Measurements from ENCODE around the gene GPR15.
"Not testable (repeated sequence)": the region's sequence is repeated elsewhere in the genome, so short reads cannot be mapped to it uniquely, and the experiment has no call there.

Gene GPR15

DNA sequence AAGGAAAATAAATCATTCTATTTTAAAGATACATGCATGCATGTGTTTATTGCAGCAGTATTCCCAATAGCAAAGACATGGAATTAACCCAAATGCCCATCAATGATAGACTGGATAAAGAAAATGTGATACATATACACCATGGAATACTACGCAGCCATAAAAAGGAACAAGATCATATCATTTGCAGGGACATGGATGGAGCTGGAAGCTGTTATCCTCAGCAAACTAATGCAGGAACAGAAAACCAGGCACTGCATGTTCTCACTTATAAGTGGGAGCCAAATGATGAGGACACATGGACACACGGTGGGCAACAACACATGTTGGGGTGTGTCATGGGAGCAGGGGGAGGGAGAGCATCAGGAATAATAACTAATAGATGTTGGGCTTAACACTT lies 28.0 kb downstream of the GPR15 start:
- not testable (repeated sequence) for DNase-seq

DNA sequence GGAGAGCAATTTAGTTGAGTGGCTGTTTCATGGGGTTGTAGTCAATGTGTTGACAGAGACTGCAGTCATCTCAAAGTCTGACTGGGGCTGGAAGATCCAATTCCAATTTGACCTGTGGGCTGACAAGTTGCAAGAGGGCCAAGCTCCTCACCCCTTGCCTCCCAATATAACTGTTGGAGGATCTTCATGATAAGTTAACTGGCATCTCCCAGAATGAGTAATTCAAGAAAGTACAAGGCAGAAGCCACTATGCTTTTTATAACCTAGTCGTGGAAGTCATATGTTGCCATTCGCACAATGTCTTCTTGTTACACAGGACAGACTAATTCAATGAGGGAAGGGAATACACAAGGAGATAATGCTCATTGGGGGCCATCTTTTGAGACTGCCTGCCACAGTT lies 29.1 kb downstream of the GPR15 start:
- no peak for DNase-seq

DNA sequence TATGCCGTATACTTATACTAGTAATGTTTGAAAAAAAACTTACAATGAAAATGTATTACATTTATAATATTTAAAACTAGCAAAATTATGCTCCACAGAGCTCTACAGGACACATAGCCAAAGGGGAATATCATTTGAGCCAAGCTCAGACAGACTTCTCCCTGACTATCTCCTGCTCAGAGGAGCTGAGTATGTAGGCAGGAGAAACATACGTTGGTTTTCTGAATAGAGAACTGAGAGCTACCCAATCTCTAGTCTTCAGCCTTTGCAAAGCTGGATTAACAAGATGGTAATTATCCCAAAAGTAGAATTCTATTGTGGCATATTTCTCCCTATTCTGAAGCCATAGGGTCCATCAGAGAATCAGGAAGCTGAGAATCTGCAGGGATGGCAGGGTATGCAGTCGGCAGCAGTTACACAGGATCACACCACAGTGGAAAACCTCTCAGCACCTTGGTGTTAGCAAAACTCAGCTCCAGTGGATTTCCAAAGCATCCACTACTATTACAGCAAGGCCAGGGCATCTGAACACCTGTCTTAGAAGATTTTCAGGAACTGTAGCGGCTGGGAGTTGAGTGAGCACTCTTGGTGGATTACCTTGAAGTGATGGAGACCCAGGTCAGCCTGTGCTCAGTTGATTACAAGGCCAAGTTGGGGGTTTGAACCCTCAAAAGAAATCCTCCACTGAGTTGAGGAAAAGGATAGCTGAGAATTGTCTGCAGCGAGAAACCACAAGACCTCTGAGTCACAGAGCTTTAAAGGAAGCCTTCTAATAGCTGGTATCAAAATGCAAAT lies 30.1 kb downstream of the GPR15 start:
- no peak for DNase-seq

DNA sequence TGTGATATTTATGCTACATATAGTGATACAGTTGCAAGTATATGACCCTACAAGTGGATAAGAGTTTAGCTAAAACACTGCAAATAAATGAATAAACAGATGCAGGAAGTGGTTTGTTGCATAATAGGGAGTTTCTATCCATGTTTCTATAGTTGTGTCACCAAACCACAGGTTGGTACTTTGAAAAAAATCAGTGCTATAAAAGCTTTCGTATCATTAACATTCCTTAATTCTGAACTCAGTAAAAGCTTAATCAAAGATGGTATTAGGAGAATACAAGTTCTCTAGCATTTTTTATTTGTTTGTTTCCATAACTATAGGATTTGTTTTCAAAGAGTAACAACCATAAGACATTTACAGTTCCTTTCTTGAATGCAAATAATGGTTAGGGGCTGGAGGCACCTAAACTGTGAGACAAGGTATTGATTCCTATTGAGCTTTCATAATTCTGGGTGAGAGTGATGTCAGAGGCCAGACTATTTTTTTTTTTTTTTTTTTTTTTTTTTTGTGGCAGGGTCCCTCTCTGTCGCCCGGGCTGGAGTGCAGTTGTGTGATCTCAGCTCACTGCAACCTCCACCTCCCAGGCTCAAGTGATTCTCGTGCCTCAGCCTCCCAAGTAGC lies 32.0 kb downstream of the GPR15 start:
- DNase-seq, result no peak

DNA sequence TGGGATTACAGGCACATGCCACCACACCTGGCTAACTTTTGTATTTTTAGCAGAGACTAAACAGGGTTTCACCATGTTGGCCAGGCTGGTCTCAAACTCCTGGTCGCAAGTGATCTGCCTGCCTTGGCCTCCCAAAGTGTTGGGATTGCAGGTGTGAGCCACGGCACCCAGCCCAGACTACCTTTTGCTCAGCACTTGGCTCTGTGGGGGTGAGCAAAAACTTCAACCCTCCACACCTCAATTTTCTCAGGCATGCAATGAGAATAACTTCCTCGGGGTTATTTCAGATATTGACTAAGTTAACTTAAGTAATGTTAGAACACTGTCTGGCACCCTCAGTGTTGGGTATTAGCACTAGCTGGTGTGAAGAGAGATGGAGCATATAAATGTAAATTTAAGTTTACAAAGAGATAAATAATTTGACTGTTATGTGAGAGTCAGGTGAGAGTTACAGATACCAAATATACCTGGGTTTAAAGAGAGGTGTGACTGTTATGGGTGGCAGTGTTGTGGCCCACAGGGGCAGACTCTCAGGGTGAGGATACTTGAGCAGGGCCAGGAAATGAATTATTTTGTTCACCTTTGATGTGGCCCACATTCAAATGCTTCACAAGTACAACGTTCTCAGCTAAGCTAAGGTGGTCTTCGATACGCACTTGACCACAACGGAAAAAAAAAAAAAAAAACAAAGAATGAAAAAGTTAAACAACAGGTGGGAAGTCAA lies 32.7 kb downstream of the GPR15 start:
- no peak for DNase-seq

DNA sequence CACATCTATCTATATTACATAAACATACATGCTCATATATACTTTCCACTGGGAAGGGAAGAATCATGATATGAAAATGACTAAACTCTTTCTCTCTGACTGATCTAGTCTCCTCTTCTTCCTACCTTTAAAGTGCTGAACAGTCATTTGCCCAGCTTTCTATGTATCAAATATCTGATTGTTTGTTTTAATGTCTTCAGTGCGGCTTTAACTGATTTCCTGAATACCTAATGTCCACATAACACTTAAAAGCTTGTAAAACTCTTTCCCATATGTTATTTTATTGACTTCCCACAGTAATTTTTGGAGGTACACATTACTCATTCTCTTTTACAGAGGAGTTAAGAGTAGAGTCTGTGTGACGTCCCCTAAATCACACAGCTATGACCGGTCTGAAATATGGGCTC lies 33.5 kb downstream of the GPR15 start:
- no peak for DNase-seq

DNA sequence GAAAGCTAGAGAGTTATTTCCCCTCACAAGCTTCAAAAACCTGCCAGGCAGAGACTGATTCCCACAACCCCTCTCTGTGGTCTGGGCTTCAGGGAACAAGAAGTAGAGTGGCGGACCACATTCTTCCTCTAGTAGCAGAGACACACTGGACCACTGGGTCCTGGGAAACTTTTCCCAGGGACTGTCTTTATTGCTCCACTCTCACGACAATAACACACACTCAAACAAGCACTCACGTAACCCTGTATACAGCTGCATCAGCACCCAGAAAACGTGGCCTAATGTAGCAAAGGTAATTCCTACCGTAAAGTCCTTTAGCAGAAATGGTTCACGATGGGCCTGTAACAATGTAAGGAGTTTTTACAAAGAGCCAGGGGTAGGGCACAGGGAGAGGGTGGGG lies 34.1 kb downstream of the GPR15 start:
- no peak for DNase-seq

DNA sequence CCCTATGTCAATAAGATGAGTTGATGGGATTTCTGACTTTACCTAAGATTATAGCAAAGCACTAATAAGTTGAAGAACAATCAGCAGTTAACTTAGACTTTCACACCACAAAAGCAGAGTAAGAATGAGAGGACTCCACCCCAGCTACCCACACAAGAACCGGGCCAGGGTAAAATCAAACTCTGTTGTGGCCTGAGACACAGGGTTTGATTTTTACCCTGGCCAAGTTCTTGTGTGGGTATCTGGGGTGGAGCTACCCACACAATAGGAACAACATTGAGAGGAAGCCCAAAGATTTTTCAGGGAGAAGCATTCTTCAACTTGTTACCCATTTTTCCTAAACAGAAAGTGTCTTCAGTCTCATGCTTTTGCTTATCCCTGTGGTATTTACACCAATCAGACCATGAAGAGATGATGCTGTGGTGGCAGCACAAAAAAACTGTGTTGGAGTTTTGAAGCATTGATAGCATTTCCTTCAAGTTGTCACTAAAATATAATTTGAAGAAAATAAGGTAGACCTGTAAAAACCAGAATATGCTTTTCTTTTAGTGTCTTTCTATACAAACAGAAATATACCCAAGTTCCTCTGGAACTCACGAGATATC lies 36.0 kb downstream of the GPR15 start:
- DNase-seq, result no peak

DNA sequence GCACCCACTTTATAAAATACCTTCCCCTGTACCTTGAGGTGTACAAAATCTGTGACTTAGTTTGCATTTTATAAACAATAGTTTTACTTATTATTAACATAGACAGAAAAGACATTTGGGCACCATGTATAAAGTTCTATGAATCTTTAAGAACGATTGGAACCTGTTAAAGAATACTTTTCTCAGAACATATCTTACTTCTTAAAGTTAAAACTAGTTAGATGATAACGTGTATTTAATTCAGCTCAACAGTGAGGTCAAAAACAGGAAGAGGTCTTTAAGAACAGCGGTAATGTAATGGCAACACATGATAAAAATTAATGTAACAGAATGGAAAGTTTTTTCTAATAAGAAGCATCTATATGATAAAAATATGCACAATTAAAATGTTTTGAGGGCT lies 36.6 kb downstream of the GPR15 start:
- no peak for DNase-seq

DNA sequence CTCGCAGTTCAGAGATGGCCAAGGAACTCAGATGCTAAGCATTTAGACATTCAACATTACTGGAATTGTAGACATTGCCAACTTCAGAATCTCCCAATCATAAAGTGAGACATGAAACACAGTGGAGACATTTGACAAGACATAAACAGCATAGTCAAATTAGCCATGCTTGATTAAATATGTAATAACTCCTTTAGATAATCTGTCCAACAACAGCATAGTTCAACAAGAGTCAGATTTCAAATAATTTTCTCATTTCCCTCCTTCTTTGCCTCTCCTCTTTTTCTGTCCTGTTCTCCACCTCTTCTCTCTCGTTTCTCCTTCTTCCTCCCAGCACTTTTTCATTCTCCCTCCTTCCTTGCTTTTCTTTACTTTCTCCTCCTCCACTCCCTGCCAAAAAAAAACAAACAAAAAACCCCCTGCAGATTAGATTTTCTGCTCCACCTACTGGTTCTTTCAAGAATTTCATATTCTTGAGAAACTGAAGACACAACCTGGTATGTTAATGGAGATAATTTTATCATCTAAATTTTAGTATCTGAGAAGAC lies 41.5 kb downstream of the GPR15 start:
- no peak for DNase-seq

DNA sequence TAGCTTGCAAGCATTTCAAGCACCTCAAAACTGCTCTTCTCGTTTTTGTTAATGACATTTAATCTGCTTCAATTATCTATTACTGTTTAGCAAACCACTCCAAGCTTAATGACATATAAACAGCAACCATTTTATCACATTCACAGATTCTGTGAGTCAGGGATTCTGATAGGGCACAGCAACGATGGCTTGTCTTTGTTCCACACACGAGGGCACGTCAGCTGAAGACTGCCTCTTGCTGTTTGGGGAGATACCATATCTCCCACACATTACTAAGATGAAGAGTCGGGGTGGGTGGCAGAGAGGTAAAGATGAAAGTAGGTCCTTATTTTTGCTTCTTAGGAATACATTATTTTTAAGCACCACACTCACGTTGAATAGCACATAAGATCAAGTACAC lies 42.4 kb downstream of the GPR15 start:
- DNase-seq, result no peak

DNA sequence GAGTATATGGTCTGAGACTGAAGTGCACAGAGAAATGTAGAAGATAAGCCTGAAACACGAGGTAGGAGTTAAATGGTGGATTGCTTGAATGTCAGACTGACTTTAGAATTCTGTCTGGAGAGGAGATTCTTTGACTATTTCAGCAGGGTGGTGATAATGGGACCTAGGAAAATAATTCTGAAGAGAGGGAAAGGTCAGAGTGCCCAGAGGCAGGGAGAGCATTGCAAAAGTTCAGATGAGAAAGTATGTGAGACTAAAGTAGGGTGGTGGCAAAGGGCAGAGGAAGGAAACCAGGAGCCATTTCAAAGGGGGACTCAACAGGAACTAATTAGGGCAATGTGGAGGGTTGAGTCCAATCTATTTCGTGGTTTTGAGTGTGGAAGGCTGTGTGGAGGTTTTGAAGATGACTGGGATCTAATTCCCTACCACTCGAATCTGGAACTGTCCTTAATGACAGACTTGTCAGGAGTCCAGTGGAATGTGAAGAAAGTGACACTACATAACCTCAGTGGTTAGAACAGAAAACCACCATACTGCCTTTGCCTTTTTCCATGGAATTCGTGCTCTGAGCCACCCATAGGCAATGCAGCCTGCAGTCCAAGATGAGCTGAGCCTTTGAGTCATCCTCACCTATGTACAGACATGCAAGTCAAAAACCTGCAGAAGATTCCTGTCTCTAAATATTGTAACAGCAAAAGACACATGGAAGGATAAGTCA lies 45.6 kb downstream of the GPR15 start:
- DNase-seq, result no peak

DNA sequence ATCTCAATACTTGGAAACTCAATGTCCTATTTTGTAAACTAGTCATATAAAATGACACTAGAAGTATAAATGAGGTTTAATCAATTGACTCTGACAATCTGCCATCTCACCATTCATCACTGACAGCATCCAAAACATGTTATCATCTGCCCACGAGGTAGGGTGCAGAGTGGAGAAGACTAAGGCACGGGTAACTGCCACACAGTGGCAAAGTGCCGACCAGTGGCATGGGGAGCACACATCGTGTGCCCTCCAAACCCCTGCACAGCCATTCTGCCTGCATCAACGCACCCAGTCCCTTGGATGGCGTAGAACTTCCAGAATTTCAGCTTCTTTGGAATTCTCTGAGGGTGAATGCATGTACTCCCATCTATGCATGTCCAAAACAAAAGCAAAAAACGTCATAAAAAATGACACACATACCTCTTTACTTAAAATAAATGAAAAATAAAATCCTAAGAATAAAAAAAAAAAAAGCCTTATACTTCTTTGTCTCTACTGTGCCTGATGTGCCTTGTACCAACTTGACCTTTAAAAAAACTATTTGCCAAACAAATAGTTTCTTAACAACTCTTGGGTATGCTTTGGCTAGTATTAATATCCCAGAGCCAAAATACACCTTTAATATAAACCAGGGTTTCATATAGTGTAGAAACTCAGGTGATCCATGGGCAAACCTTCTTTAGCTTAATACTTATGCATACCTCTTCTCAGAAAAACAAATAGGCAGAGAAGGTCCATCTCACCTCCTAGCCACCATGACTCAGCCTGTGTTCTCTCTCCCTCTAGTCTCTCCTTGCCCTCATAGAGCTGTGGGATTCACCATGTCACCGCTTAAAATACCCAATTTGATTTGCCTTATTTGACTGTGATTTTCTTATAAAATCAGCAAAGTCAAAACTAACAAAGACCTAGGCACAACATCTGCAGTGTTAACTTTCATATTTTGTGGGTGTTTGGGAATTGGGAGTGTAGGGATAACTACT lies 48.9 kb downstream of the GPR15 start:
- no peak for DNase-seq

DNA sequence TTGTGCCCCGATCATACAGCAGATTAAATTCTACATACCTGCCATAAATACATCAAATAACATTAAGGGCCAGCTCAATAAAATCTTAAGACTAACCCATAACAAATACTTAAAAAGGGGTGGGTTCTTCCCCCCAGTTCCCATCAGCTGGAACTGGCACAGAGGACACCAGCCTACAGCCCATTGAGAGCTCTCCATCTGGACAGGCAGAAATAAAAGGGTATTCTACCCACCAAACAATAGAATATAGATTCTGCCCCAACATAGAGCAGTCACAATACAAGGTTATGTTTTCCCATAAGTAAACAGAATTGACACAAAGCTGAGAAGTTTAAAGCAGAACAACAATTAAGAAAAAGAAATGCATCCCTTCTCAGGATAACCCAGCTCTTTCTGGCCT lies 49.7 kb downstream of the GPR15 start:
- DNase-seq, result no peak

DNA sequence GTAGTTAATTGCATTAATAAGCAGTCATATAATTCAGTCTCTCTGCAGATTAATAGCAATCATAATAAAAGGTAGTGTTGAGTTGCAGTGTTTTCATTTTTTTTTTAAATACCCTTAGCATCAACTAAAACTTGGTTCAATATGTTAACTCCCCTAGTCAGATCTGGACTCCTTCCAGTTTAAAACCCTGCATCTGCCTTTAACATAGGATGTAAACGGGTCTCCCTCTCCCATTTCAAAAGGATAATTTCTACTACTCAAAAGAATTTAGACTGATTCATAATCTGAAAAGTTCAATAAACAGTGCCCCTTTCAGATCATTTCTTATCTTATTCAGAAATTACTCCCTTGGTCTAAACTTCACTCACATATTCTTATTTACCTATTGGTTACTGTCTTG lies 50.3 kb downstream of the GPR15 start:
- DNase-seq, result no peak

DNA sequence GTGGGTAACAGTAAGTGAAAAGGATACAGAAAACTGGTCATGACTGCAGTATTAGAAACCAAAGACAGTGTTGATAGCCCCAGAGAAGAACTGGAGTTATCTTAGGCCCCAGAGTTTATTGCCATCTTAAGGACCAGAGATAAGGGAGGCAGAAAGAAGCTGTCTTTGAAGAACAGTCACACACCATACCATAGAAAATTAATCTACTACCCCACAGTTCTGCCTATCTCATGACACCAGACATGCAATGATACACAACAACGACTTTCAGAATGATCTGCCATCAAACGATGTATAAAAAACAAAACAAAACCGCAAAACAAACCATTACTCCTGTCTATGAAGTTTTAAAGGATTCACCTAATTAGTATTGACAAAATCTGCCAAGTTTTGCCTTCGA lies 52.0 kb downstream of the GPR15 start:
- DNase-seq, result no peak
